ENCODE results near the gene GLIS1. TPM values are rescaled to one million over a fixed set of nuclear protein-coding genes. Genes with fewer than 3 reads are reported as not detected.

GLIS1 gene
- total RNA-seq, 1 experiment from 2014 or later = 0.28 TPM

DNA sequence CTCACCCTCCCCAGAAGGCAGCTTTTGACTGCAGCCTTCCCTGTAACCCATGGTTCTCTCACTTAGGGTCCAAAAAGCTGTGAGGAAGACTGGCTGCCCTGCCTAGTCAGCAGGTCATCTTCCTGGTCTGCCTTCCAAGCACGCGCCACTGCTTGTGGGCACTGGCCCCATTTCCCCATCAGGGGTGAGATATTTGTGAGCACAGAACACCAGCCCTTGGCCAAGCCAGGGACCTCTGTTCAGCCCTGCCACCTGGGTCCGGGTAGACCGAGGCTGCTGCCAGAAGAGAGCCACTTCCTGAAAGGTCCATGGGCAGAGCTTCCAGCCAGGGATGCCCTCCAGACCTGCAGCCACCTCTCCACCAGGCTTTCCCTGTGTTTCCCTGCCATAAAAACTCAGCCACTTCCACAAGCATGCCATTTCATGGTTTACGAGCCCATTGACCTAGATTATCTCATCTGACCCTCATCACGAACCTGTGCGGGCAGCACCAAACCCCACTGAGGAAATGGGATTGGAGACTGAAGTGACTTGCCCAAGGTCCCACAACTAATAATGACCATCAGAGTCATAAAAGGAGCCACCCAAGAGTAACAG lies 40.5 kb downstream of the GLIS1 start:
- no peak for TF ChIP-seq CTCF (conservative IDR thresholded peaks at IDR 0.05)
- no peak overlapping the region for H4K8ac ChIP-seq (replicated peaks; ENCODE audit: insufficient read length, low read depth, low read length)
- no peak for DNase-seq
- H3T11ph ChIP-seq (ENCODE audit: low read length) = no peak overlapping the region
- Mint-ChIP-seq H3K4me1 (peaks cover 18 to 26% of the 10 kb centered on the region in 2 experiments), H3K36me3 (ENCODE audit: insufficient read depth in 1 of 3, low read depth in 3 of 3) (peaks cover 0 to 2% (median 0%) of the 10 kb centered on the region in 3 experiments; a peak in 2 of 7 replicates), H3K27ac (peak overlapping the region in 1 of 3 experiments; percentile 73; a peak in 2 of 7 replicates), H3K9me3 (0 out of 5 replicates have a peak, but pooled peaks cover 0 to 4% of the 10 kb centered on the region in 2 experiments), H3K27me3 (ENCODE audit: low read depth) (peaks cover 14% of the 10 kb centered on the region), H3K4me3 (no peak overlapping the region; a peak in 1 of 5 replicates)
- no peaks in the 10 kb centered on the region for H3K4me1 ChIP-seq (ENCODE audit: insufficient read depth, low read length)
- no peak overlapping the region for H3K27ac ChIP-seq (ENCODE audit: insufficient read length, low read depth, low read length)
- H2BK20ac ChIP-seq (ENCODE audit: low read depth, low read length, poor library complexity, severe bottlenecking) = no peak overlapping the region
- no peak overlapping the region for H3K18ac ChIP-seq (ENCODE audit: insufficient read length, low read depth, low read length)
- no peak overlapping the region for H3K23ac ChIP-seq (ENCODE audit: insufficient read length, low read depth, low read length)
- no peak overlapping the region for H2BK120ac ChIP-seq (ENCODE audit: low read depth, low read length, poor library complexity, severe bottlenecking)
- H3K4me2 ChIP-seq (ENCODE audit: insufficient read depth, insufficient read length, low read length) = no peak overlapping the region
- H3K56ac ChIP-seq (ENCODE audit: insufficient read length, low read depth, low read length) = no peak overlapping the region
- no peaks in the 10 kb centered on the region for H3K23me2 ChIP-seq (ENCODE audit: insufficient read length, low read depth, low read length, poor library complexity, severe bottlenecking)
- H3K9me3 ChIP-seq (ENCODE audit: control insufficient read depth, low read depth, low read length) = no peaks in the 10 kb centered on the region
- H2AFZ ChIP-seq (ENCODE audit: low read length) = no peak overlapping the region
- no peak overlapping the region for H2AK5ac ChIP-seq (ENCODE audit: insufficient read length, low read length)
- no peaks in the 10 kb centered on the region for H4K20me1 ChIP-seq (ENCODE audit: control insufficient read depth, insufficient read depth, insufficient read length)
- H4K5ac ChIP-seq (ENCODE audit: insufficient read length, low read depth, low read length) = no peak overlapping the region
- WGBS (ENCODE audit: extremely low coverage, insufficient read length, low lambda C conversion rate) = no CpG with 5 or more reads among the region's 7 CpGs
- H2BK5ac ChIP-seq (ENCODE audit: insufficient read length, low read length) = no peak overlapping the region
- no peak overlapping the region; the same call in 1 of the 2 replicates for H3K14ac ChIP-seq (ENCODE audit: insufficient read depth, low read length)
- H2BK15ac ChIP-seq (ENCODE audit: low read depth, low read length) = no peak overlapping the region
- no peaks in the 10 kb centered on the region for H3K27me3 ChIP-seq (ENCODE audit: insufficient read depth, low read length)
- H3K79me1 ChIP-seq (ENCODE audit: insufficient read depth, low read depth, low read length, poor library complexity, severe bottlenecking) = no peaks in the 10 kb centered on the region
- H3K9ac ChIP-seq (ENCODE audit: extremely low read depth, insufficient read length, low read length) = no peak overlapping the region
- no peak overlapping the region for H3K4ac ChIP-seq (ENCODE audit: low read depth, low read length)
- no peak overlapping the region for H4K91ac ChIP-seq (ENCODE audit: insufficient read length, low read depth, low read length)
- H2BK12ac ChIP-seq (ENCODE audit: insufficient read length, low read depth, low read length) = no peak overlapping the region
- no peaks in the 10 kb centered on the region for H3K79me2 ChIP-seq (ENCODE audit: insufficient read depth, low read length)
